Measurements from ENCODE around the gene CCL24.
A peak's percentile ranks its signal among the peaks of the same experiment; 100 is the strongest.
"Not testable (repeated sequence)": the region's sequence is repeated elsewhere in the genome, so short reads cannot be mapped to it uniquely, and the experiment has no call there.

CCL24 gene

DNA sequence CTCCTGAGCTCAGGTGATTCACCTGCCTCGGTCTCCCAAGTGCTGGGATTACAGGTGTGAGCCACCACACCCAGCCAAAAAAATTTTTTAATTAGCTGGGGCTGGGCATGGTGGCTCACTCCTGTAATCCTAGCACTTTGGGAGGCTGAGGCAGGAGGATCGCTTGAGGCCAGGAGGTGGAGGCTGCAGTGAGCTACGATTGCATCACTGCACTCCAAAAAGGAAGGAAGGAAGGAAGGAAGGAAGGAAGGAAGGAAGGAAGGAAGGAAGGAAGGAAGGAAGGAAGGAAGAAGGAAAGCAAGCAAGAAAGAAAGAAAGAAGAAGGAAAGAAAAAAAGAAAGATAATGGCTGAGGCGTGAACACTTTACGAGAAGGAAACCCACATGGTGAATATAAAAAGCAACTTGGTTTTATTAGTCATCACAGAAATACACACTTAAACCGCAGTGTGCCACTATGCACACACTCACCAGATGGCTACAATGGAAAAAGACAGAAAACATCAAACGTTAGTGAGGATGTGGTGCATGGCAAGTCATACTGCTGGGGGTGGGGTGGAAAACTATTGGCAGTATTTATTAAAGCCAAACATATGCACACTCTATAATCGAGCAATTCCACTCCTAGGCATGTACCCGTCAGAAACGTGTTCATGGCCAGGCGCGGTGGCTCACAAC lies 37.2 kb downstream of the CCL24 start:
- TF ChIP-seq POLR2A (IDR thresholded peaks at IDR 0.05; ENCODE audit: low read depth, low read length): no peak
- no peak for FAIRE-seq
- no peak for DNase-seq (ENCODE audit: insufficient read length, low spot score)

GRCh38 chr7:75773958-75774357 lies 39.6 kb downstream of the CCL24 start:
- not testable (repeated sequence) for DNase-seq (ENCODE audit: insufficient read length, low spot score); FAIRE-seq

GRCh38 chr7:75772081-75773077 lies 41.2 kb downstream of the CCL24 start, which contains the start of gene CCL26:
CCL26 (minus strand) TSS chr7:75772211; CDS start chr7:75772176, 35 bp downstream.
- no peak for FAIRE-seq
- peak; percentile 36 for DNase-seq (ENCODE audit: insufficient read length, low spot score)
- TF ChIP-seq POLR2A (IDR thresholded peaks at IDR 0.05; ENCODE audit: low read depth, low read length): no peak

DNA sequence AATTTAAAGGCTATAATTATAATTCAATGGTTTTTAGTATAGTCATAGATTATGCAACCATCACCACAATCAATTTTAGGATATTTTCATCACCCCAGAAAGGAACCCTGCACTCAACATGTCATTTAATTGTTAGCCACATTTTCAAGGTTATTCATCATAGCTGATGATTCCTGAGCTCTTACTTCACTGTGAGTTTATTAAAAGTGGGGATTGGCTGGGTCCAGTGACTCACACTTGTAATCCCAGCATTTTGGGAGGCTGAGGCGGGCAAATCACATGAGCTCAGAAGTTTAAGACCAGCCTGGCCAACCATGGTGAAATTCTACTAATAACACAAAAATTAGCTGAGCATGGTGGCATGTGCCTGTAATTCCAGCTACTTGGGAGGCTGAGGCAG lies 42.4 kb downstream of the CCL24 start:
- DNase-seq (ENCODE audit: insufficient read length, low spot score) (no peak), FAIRE-seq (no peak)
- TF ChIP-seq POLR2A (IDR thresholded peaks at IDR 0.05; ENCODE audit: low read depth, low read length): no peak

DNA sequence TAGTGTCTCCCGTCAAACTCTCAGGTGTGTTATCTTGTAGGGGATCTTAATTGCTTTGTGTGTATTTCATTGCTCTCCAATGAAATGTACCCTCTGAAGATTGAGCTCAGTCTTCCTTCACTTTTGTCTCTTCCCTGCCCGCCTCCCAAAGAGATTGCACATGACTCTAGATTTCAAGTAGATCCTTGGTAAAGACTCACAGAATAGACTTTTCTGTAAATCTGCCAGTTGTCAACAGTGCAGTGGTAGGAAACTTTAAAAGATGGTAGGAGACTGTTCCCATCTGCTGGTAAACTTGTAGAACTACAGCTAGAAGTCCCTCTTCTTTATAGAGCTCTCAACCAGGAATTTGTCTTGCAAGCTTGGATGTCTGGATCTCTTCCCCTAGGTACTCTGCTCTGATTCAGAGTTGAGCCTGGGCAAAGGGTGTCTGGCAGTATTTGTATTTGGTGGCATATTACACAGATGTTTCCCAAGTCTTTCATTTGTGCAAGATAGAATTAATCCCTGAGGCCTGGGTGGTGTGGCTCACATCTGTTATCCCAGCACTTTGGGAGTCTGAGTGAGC lies 51.2 kb downstream of the CCL24 start:
- FAIRE-seq (peak; percentile 23), DNase-seq (ENCODE audit: insufficient read length, low spot score) (peak; percentile 73)
- TF ChIP-seq POLR2A (IDR thresholded peaks at IDR 0.05; ENCODE audit: low read depth, low read length): no peak

DNA sequence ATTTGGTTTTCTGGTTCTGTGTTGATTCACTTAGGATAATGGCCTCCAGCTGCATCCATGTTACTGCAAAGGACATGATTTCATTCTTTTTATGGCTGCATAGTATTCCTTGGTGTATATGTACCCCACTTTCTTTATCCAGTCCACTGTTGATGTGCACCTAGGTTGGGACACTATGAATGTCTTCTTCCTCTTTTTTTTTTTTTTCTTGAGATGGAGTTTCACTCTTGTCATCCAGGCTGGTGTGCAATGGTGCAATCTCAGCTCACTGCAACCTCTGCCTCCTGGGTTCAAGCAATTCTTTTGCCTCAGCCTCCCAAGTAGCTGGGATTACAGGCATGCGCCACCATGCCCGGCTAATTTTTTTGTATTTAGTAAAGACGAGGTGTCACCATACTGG lies 51.8 kb downstream of the CCL24 start:
- DNase-seq (ENCODE audit: insufficient read length, low spot score); FAIRE-seq: not testable (repeated sequence)

Data from H54 (cell line).